Esophagus muscularis mucosa (tissue), 4 donors: ENCODE results near the gene ZMIZ1.

Experiments used
- CTCF ChIP-seq, 3 experiments: fragments of 200-600 bp in 2 of 3; fragments of 450-650 bp in 1 of 3; sonication (generic) in 2 of 3; IDR thresholded peaks; one replicate each; pipeline ENCODE4 v1.5.1; 2017 to 2019; ENCODE audit warnings: antibody characterized with exemption in 3 of 3, mild to moderate bottlenecking in 2 of 3, moderate library complexity in 1 of 3
- EP300 ChIP-seq: sonication (generic); formaldehyde crosslinking; IDR thresholded peaks from one replicate; pipeline ENCODE4 v1.6.1; 2017; ENCODE audit warnings: antibody characterized with exemption
- POLR2A ChIP-seq: fragments of 450-650 bp; IDR thresholded peaks from one replicate; pipeline ENCODE4 v1.6.1; 2017; ENCODE audit warnings: antibody characterized with exemption, moderate library complexity, mild to moderate bottlenecking, low read depth
- POLR2AphosphoS5 ChIP-seq, 2 donors: sonication (generic); formaldehyde crosslinking; IDR thresholded peaks; one replicate each; pipeline ENCODE4 v1.6.1; 2017; ENCODE audit warnings: antibody characterized with exemption in 2 of 2

DNA sequence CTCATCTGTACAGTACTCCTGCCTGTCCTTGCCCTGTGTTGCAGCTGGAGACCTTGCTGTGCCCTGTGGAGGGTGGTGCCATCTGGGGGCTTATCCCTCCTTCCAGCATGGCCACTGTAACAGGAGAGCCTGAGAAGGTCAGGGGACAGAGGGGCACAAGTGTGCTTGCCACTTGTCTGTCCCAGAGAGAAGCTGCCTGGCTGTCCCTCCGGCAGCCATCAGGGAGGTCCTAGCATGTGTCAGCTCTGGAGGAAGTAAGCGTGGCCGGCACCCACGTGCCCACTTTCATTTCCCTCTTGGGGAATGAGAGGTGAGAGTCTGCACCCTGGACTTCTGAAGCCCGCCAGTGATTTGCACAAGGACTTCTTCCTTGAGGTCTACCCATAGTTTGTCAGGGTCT, 181.5 kb downstream of the ZMIZ1 start:
- TF ChIP-seq CTCF (IDR thresholded peaks at IDR 0.05) (no peak), POLR2A (no peak), EP300 (no peak), POLR2AphosphoS5 (IDR thresholded peaks at IDR 0.05) (peak in 1 of 2 donors; percentile 22)
